CD4-positive, alpha-beta T cell (primary cell): Measurements from ENCODE around the gene CD247. TPM values are rescaled to one million over a fixed set of nuclear protein-coding genes. Genes with fewer than 3 reads are reported as not detected.

Experiments used
- ATAC-seq: fragments of 200-7000 bp; cut with Tn5 transposase; one replicate; pipeline ENCODE4 v1.10.0; 2022; ENCODE audit warnings: mild to moderate bottlenecking; ENCODE audit not compliant: poor library complexity
- CTCF ChIA-PET: fragments of 350-600 bp; sonication (Branson Sonifier 250); formaldehyde crosslinking; loops from one replicate; lab custom pipeline; 2021; ENCODE audit warnings: antibody characterized with exemption, inconsistent platforms; lab: Charles Lee
- POLR2A ChIA-PET: fragments of 350-600 bp; sonication (Branson Sonifier 250); formaldehyde crosslinking; loops from one replicate; lab custom pipeline; 2021; ENCODE audit warnings: antibody characterized with exemption, inconsistent platforms; lab: Charles Lee
- DNase-seq, 14 experiments: peaks; one replicate each; pipeline ENCODE4 v3.0.0-alpha.2; 2013 to 2020; ENCODE audit warnings: mixed read lengths in 2 of 14
- H3K27ac ChIP-seq, 2 donors: one replicate each; pipeline versions ENCODE4 v1.5.1 to v1.7.0; 2013; ENCODE audit warnings: low read length in 2 of 2, low read depth in 1 of 2, mild to moderate bottlenecking in 1 of 2
- H3K27me3 ChIP-seq, 2 experiments: 1 replicate in 1 of 2; 2 replicates in 1 of 2; pipeline versions ENCODE4 v1.6.1 to v1.7.0; 2013; ENCODE audit warnings: low read length in 2 of 2, control low read depth in 1 of 2, mild to moderate bottlenecking in 1 of 2, moderate library complexity in 1 of 2; ENCODE audit not compliant: insufficient read depth in 2 of 2, control insufficient read depth in 1 of 2
- H3K36me3 ChIP-seq: one replicate; pipeline ENCODE4 v1.6.1; 2013; ENCODE audit warnings: low read length, control low read depth; ENCODE audit not compliant: insufficient read depth
- H3K4me1 ChIP-seq: one replicate; pipeline ENCODE4 v1.6.1; 2013; ENCODE audit warnings: low read length, control low read depth; ENCODE audit not compliant: insufficient read depth
- H3K4me3 ChIP-seq: one replicate; pipeline ENCODE4 v1.5.1; 2013; ENCODE audit warnings: mild to moderate bottlenecking, low read length, moderate library complexity
- H3K9me3 ChIP-seq, 2 experiments: 1 replicate in 1 of 2; 2 replicates in 1 of 2; pipeline versions ENCODE4 v1.6.1 to v1.7.0; 2013; ENCODE audit warnings: low read length in 2 of 2, mild to moderate bottlenecking in 2 of 2, control low read depth in 1 of 2, moderate library complexity in 1 of 2; ENCODE audit not compliant: control insufficient read depth in 1 of 2, insufficient read depth in 1 of 2
- H3K27ac Mint-ChIP-seq: one replicate; pipeline ENCODE4 v1.8.0; 2020; ENCODE audit warnings: mixed read lengths
- H3K27me3 Mint-ChIP-seq: one replicate; pipeline ENCODE4 v1.8.0; 2021; ENCODE audit warnings: mixed read lengths
- H3K36me3 Mint-ChIP-seq: one replicate; pipeline ENCODE4 v1.8.0; 2021; ENCODE audit warnings: low read depth, mixed read lengths
- H3K4me1 Mint-ChIP-seq: one replicate; pipeline ENCODE4 v1.8.0; 2021; ENCODE audit warnings: low read depth, mixed read lengths
- H3K4me3 Mint-ChIP-seq: one replicate; pipeline ENCODE4 v1.8.0; 2020; ENCODE audit warnings: mild to moderate bottlenecking, mixed read lengths
- H3K9me3 Mint-ChIP-seq: one replicate; pipeline ENCODE4 v1.8.0; 2020; ENCODE audit warnings: mixed read lengths
- intact Hi-C, 2 experiments: fragments of 100-400 bp; cut with DNase I in 1 of 2; cut with micrococcal nuclease in 1 of 2; formaldehyde crosslinking; loops; one replicate each; pipeline versions ENCODE4 v1.15.1 to v1.9.0; 2023 to 2025; cut with DNase I, micrococcal nuclease
- total RNA-seq, 174 experiments: library from RNA in 2 of 174; stranded (reverse) in 2 of 174; gene quantifications; one replicate each; pipeline ENCODE4 v1.2.3 and lab custom pipeline; 2021 to 2026
- TF ChIP-seq, protein P1 (sequence below): fragments of 200-600 bp; IDR thresholded peaks from one replicate; pipeline ENCODE4 v1.8.0; 2022; ENCODE audit warnings: antibody characterized with exemption, mild to moderate bottlenecking

CD247 gene
- total RNA-seq, 2 experiments from 2014 or later, result 355 to 378 TPM

DNA sequence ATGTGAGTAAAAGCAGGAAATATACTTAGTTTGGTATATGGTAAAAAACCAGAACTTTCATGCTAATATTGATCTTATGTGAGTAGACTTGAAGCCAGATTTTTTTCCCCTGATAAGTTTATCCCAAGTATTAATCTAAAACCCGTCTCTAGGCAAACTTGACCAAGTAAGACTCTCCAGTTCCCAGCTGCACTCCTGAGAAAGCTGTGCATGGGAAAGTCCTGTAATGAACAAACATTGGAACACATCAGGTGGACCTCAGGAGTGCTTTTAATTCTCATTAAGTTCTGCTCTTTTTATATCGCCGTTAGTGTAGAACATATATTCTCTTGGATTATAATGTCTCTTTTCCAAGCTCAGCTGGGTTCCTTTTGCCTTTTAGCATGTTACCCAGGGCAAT is 105.0 kb downstream of the CD247 start:
- TF ChIP-seq, protein P1, sequence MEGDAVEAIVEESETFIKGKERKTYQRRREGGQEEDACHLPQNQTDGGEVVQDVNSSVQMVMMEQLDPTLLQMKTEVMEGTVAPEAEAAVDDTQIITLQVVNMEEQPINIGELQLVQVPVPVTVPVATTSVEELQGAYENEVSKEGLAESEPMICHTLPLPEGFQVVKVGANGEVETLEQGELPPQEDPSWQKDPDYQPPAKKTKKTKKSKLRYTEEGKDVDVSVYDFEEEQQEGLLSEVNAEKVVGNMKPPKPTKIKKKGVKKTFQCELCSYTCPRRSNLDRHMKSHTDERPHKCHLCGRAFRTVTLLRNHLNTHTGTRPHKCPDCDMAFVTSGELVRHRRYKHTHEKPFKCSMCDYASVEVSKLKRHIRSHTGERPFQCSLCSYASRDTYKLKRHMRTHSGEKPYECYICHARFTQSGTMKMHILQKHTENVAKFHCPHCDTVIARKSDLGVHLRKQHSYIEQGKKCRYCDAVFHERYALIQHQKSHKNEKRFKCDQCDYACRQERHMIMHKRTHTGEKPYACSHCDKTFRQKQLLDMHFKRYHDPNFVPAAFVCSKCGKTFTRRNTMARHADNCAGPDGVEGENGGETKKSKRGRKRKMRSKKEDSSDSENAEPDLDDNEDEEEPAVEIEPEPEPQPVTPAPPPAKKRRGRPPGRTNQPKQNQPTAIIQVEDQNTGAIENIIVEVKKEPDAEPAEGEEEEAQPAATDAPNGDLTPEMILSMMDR, result no peak
- Mint-ChIP-seq H3K9me3 (no peaks in the 10 kb centered on the region), H3K27me3 (no peaks in the 10 kb centered on the region), H3K4me3 (no peak overlapping the region), H3K36me3 (peaks cover 77% of the 10 kb centered on the region), H3K27ac (no peak overlapping the region), H3K4me1 (peaks cover 8% of the 10 kb centered on the region)
- ChIA-PET CTCF (interaction anchor here (0.7 kb wide), 1 partner anchor 25 kb away, joined by 3 read pairs; no protein-coding TSS in a partner anchor), POLR2A (no interaction called here)
- H3K36me3 ChIP-seq, result peaks cover 26% of the 10 kb centered on the region
- DNase-seq, result no peak
- H3K4me3 ChIP-seq, result no peak overlapping the region
- H3K4me1 ChIP-seq, result no peaks in the 10 kb centered on the region
- H3K27me3 ChIP-seq, result no peaks in the 10 kb centered on the region
- no peak for ATAC-seq
- H3K9me3 ChIP-seq, result no peaks in the 10 kb centered on the region
- no peak overlapping the region for H3K27ac ChIP-seq
- intact Hi-C loops, result loop anchor here (10.0 kb wide), 2 partner anchors 59 to 149 kb away; no protein-coding TSS in a partner anchor

GRCh38 chr1:167412920-167413319 is 105.4 kb downstream of the CD247 start:
- Mint-ChIP-seq H3K27me3 (no peaks in the 10 kb centered on the region), H3K9me3 (no peaks in the 10 kb centered on the region), H3K36me3 (peaks cover 80% of the 10 kb centered on the region), H3K4me3 (no peak overlapping the region), H3K4me1 (peaks cover 8% of the 10 kb centered on the region), H3K27ac (no peak overlapping the region)
- Histone ChIP-seq H3K36me3 (peaks cover 24% of the 10 kb centered on the region), H3K27ac (no peak overlapping the region), H3K27me3 (no peaks in the 10 kb centered on the region), H3K4me3 (no peak overlapping the region), H3K9me3 (no peaks in the 10 kb centered on the region), H3K4me1 (no peaks in the 10 kb centered on the region)
- DNase-seq, result no peak
- CTCF ChIA-PET, result interaction anchor here (0.7 kb wide), 1 partner anchor 25 kb away, joined by 3 read pairs; no protein-coding TSS in a partner anchor
- no peak for ATAC-seq
- intact Hi-C loops, result loop anchor here (10.0 kb wide), 2 partner anchors 58 to 148 kb away; no protein-coding TSS in a partner anchor
- POLR2A ChIA-PET, result no interaction called here
- TF ChIP-seq, protein P1, result no peak

DNA sequence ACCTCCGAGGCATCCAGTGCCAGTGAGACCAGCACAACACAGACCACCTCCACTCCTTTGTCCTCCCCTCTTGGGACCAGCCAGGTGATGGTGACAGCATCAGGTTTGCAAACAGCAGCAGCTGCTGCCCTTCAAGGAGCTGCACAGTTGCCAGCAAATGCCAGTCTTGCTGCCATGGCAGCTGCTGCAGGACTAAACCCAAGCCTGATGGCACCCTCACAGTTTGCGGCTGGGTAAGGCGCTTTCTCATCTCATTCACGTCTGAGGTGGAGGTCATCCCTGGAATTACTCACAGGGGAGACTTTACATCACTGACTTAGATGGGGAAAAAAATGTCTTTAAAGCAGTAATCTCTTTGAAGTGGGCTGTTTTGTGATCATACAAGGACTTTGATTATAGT is 106.3 kb downstream of the CD247 start:
- H3K27ac ChIP-seq, result no peak overlapping the region
- H3K9me3 ChIP-seq, result no peaks in the 10 kb centered on the region
- H3K36me3 ChIP-seq, result peaks cover 24% of the 10 kb centered on the region
- intact Hi-C loops, result loop anchor here (10.0 kb wide), 2 partner anchors 57 to 147 kb away; no protein-coding TSS in a partner anchor
- H3K4me3 ChIP-seq, result no peak overlapping the region
- ATAC-seq (no peak), DNase-seq (no peak)
- no peaks in the 10 kb centered on the region for H3K9me3 Mint-ChIP-seq
- H3K27me3 ChIP-seq, result no peaks in the 10 kb centered on the region
- no peaks in the 10 kb centered on the region for H3K27me3 Mint-ChIP-seq
- TF ChIP-seq, protein P1, result no peak
- CTCF ChIA-PET, result interaction anchor here (0.7 kb wide), 1 partner anchor 305 kb away, joined by 3 read pairs; no protein-coding TSS in a partner anchor
- H3K4me1 Mint-ChIP-seq, result peaks cover 8% of the 10 kb centered on the region
- no peak overlapping the region for H3K27ac Mint-ChIP-seq
- POLR2A ChIA-PET, result no interaction called here
- no peaks in the 10 kb centered on the region for H3K4me1 ChIP-seq
- no peak overlapping the region for H3K4me3 Mint-ChIP-seq
- H3K36me3 Mint-ChIP-seq, result peaks cover 79% of the 10 kb centered on the region
